Islet precursor cell (in vitro differentiated cells): ENCODE results near the gene SLC44A3.
A peak's percentile ranks its signal among the peaks of the same experiment; 100 is the strongest.

Experiments used
- DNase-seq: peaks from one replicate; pipeline ENCODE4 v3.0.0-alpha.2; 2018

The SLC44A3 gene

DNA sequence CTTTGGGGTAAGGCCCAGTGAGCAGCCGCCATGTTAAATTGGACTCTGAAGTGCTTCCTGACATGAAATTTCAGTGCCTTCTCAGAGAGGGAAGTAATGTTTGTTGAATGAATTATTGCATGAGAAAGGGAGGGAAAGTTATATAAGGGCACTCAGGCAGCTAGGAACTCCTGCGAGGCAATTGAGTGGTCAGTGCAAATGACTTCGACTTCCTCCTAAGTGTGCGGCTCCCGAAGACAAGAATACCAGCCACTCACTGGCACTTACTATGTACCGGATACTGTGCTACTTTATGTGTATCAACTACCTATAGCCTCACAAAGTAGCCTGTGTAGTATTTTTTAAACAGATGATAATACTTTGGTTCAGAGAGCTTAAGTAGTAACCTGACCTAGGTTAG lies 54.3 kb downstream of the SLC44A3 start:
- no peak for DNase-seq

DNA sequence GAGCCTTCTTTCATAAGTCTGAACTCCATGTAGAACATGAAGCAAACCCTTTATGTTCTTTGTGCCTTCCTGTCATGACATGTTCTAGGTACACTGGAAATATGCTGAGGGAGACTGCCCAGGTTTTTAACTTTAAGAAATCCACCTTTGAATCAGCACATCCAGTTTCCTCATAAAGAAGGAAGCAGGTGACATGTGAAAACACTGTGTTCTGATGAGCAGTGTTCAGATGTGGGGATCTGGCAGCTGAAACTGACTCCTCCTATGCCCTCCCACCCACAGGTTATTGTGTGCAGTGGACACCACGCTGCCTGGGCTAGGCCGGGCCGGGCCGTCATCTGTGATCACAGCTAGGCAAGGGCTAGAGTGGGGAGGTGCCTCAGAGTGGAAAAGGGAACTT lies 55.6 kb downstream of the SLC44A3 start:
- no peak for DNase-seq

DNA sequence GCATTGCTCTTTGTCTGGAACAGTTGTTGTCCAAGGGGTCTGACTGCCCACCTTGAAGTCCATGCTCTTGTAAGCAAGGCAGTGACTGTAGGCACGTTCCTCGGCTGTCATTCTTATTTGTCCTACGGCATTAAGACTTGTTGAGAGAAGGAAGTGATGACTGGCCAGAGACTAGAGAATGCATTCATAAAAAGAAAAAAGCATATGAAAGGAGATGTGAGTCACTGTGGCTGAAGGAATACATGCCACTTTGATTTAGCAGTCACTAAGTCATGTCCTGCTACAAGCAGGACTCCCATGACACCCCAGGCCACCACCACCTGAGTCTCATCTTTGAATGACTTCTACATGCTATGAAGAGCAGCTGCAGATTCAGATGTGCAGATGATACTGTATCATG lies 56.2 kb downstream of the SLC44A3 start:
- DNase-seq = no peak

- DNase-seq = no peak
These were observed 58.2 kb downstream of the SLC44A3 start for GRCh38 chr1:94878329-94878728.

GRCh38 chr1:94883691-94884090 lies 63.5 kb downstream of the SLC44A3 start:
- no peak for DNase-seq

DNA sequence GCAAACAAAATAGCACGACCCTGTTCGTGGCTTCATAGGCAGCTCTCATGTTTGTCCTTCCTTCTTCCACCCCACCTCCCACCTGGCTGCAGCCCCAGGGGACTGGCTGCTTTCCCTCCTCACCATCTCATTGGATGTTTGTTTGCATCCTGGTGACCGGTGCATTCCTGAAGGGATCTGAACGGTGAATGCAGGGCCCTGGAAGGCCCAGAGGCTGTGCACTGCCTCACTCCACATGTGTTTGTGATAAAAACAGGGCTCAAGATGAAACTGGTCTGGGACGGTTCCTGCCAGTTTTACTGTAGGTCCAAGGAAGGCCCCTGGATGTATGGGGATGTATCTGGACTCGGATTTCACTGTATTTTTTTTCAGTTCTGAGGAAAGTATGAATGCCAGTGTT lies 63.9 kb downstream of the SLC44A3 start:
- peak; percentile 95 for DNase-seq

GRCh38 chr1:94884507-94884906 lies 64.3 kb downstream of the SLC44A3 start:
- no peak for DNase-seq

- peak; percentile 52 for DNase-seq
These were observed 66.2 kb downstream of the SLC44A3 start for GRCh38 chr1:94886361-94886760.

GRCh38 chr1:94887106-94887505 lies 66.9 kb downstream of the SLC44A3 start:
- no peak for DNase-seq

DNA sequence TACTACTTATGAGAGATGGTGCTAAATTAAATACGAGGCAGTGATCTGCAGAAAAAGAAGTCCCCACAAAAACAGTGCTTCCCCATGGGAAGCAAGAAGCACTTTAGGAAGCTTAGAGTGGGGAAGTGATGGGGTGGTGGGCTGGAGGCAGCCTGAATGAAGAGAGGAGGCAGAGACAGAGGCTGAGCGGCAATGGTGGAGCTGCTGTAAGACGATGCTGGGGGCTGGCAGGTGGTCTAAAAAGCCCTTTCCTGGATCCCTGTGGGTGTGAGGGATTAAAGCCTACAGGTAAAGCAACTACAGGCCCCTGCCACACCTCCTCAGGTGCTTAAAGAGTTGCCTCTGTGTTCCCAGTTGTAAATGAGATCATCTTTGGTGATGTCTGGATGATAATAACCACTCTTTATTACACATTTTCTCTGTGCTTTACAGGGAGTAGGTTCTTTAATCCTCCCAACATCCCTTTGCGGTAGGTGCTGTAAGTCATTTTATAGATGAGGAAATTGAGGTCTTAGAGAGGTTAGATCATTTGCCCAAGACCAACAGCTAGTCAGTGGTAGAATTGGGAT lies 67.5 kb downstream of the SLC44A3 start:
- no peak for DNase-seq

- DNase-seq = no peak
These were observed 68.0 kb downstream of the SLC44A3 start for GRCh38 chr1:94888201-94888600.

GRCh38 chr1:94892604-94893254 lies 72.6 kb downstream of the SLC44A3 start:
- no peak for DNase-seq

GRCh38 chr1:94894630-94895029 lies 74.5 kb downstream of the SLC44A3 start:
- no peak for DNase-seq

DNA sequence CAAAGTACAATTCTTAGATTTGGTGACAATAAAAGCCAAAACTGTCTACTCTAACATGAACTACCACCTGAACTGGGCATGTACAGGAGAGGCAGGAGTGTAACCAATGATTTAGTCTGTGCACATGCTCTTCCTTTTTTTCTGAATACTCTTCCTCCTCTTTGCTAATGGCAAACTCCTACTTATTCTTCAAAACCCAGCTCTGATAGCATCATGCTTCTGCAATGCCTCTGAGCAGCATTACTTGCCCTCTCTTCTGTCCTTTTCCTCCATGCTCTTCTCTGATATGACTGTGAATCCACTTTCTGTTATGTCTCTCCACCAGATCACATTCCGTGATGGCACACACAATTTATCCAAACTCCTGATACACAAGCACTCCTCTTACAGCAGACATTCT lies 75.4 kb downstream of the SLC44A3 start:
- no peak for DNase-seq

- DNase-seq = no peak
These were observed 78.6 kb downstream of the SLC44A3 start for GRCh38 chr1:94898491-94899385.

DNA sequence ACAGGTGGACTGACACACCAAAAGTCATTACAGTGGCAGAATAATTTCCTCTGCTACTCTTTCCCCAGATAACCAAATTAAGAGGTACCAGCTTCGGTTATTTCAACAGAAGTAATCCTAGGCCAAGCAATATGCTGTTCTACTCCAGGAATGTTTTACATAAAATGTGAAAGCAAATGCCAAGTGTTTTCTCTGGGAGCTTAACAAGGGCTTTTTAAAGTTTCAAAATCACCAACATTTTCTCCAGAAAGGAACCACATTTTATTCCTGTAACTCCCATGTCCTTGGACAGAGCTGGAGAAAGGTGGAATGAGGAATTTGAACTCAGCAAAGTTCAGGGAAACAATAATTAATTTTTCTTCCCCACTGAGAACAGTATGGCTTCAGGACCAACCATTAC lies 79.6 kb downstream of the SLC44A3 start:
- DNase-seq = no peak

- no peak for DNase-seq
These were observed 81.7 kb downstream of the SLC44A3 start for GRCh38 chr1:94901841-94902240.

- DNase-seq = no peak
These were observed 83.3 kb downstream of the SLC44A3 start for GRCh38 chr1:94903280-94904009.

DNA sequence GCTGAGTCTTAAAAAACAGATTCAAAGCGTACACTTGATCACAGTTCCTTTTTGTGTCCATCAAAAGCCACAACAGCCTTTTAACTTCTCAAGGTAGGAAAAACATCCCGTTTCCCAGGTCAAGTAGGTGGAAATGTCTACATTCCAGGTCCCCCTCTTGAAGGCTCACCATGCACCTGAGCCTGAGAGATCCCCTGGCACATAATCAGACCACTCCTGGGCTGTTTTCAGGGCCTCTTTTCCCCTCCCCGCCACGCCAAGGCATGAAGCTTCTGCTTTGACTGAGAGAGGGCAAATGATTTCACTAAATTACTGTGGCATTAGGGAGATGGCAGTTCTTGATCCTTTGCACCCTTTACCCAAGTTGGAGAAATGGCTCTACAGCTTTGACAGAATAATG lies 85.0 kb downstream of the SLC44A3 start:
- no peak for DNase-seq

- DNase-seq = no peak
These were observed 86.2 kb downstream of the SLC44A3 start for GRCh38 chr1:94906382-94906781.

GRCh38 chr1:94907136-94907535 lies 87.0 kb downstream of the SLC44A3 start:
- no peak for DNase-seq

DNA sequence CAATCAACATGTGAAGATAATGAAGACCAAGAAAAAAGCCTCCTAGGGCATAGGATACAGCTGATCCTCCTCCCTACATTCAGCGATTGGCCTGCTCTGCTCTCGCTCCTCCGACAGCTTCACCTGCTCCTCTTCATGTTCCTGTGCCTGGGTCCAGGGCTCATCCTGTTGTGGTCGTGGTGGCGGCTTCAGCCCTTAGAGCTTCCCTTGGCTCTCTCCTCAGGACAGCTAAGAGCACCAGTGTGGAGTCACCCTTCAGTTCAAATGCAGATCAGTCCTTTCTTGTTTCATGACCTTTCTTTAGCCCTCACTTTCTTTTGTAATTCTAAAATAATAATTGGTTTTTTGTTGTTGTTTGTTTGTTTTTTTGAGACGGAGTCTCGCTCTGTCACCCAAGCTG lies 88.0 kb downstream of the SLC44A3 start:
- DNase-seq = no peak

DNA sequence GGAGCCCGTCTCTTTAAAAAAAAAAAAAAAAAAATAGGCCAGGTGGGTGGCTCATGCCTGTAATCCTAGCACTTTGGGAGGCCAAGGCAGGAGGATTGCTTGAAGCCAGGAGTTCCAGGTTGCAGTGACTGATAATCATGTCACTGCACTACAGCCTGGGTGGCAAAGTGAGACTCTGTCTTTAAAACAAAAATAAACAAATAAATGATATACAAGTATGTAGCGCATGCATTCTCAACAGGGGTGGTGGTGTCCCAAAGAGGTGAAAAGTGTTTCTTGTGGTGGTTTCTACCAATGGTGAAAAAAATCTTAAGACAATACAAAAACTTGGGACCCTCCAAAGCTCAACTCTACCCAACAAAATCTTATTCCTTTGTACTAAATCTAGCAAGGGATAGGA lies 88.8 kb downstream of the SLC44A3 start:
- no peak for DNase-seq
